Measurements from ENCODE around the gene PSPC1. TPM values are rescaled to one million over a fixed set of nuclear protein-coding genes. Genes with fewer than 3 reads are reported as not detected.
"Not testable (repeated sequence)": the region's sequence is repeated elsewhere in the genome, so short reads cannot be mapped to it uniquely, and the experiment has no call there.

The PSPC1 gene
- total RNA-seq, result 85.1 to 86.7 TPM (median 85.8 TPM) in 3 replicates

GRCh38 chr13:19782727-19783682 is at the start of gene PSPC1:
TSS of gene PSPC1 (minus strand) at chr13:19782945. CDS start at chr13:19782757, 188 bp downstream.
- H3K4me1 Mint-ChIP-seq; H3K9me3 Mint-ChIP-seq; H3K36me3 Mint-ChIP-seq; H3K27me3 Mint-ChIP-seq (ENCODE audit: low read depth): not testable (repeated sequence)
- H3K4me3 Mint-ChIP-seq, result peak within 1 kb of the TSS; percentile 98
- DNase-seq (ENCODE audit: low spot score in 2 of 2, unreplicated experiment in 2 of 2), result peak; percentile 91 to 95
- H3K27ac Mint-ChIP-seq, result peak within 1 kb of the TSS; percentile 99

GRCh38 chr13:19822673-19823072 is 39.9 kb upstream of the PSPC1 start:
- H3K4me3 Mint-ChIP-seq, result no peak overlapping the region
- TF ChIP-seq CTCF (IDR thresholded peaks at IDR 0.05; ENCODE audit: unreplicated experiment), result no peak
- H3K36me3 Mint-ChIP-seq, result peaks cover 42% of the 10 kb centered on the region
- DNase-seq (ENCODE audit: low spot score in 2 of 2, unreplicated experiment in 2 of 2), result no peak
- H3K9me3 Mint-ChIP-seq, result peaks cover 3% of the 10 kb centered on the region
- H3K27ac Mint-ChIP-seq, result no peak overlapping the region
- peaks cover 4% of the 10 kb centered on the region for H3K4me1 Mint-ChIP-seq
- no peaks in the 10 kb centered on the region for H3K27me3 Mint-ChIP-seq (ENCODE audit: low read depth)

GRCh38 chr13:19818223-19818842 is 35.6 kb upstream of the PSPC1 start:
- Mint-ChIP-seq H3K4me3 (no peak overlapping the region), H3K36me3 (peaks cover 21% of the 10 kb centered on the region), H3K9me3 (peaks cover 3% of the 10 kb centered on the region), H3K27me3 (ENCODE audit: low read depth) (no peaks in the 10 kb centered on the region), H3K27ac (no peak overlapping the region), H3K4me1 (peaks cover 4% of the 10 kb centered on the region)
- DNase-seq (ENCODE audit: low spot score in 2 of 2, unreplicated experiment in 2 of 2), result peak; percentile 47 to 83
- TF ChIP-seq CTCF (IDR thresholded peaks at IDR 0.05; ENCODE audit: unreplicated experiment), result peak; percentile 77

- no peak for TF ChIP-seq CTCF (IDR thresholded peaks at IDR 0.05; ENCODE audit: unreplicated experiment)
- H3K4me3 Mint-ChIP-seq, result no peak overlapping the region
- H3K9me3 Mint-ChIP-seq, result peaks cover 3% of the 10 kb centered on the region
- H3K27ac Mint-ChIP-seq, result no peak overlapping the region
- peaks cover 18% of the 10 kb centered on the region for H3K36me3 Mint-ChIP-seq
- H3K27me3 Mint-ChIP-seq (ENCODE audit: low read depth), result no peaks in the 10 kb centered on the region
- peaks cover 4% of the 10 kb centered on the region for H3K4me1 Mint-ChIP-seq
- no peak for DNase-seq (ENCODE audit: low spot score in 2 of 2, unreplicated experiment in 2 of 2)
Observed at GRCh38 chr13:19817510-19818158, 34.9 kb upstream of the PSPC1 start.

- no peak overlapping the region for H3K4me3 Mint-ChIP-seq
- no peak for TF ChIP-seq CTCF (IDR thresholded peaks at IDR 0.05; ENCODE audit: unreplicated experiment)
- H3K36me3 Mint-ChIP-seq, result peaks cover 21% of the 10 kb centered on the region
- H3K4me1 Mint-ChIP-seq, result peaks cover 4% of the 10 kb centered on the region
- no peaks in the 10 kb centered on the region for H3K27me3 Mint-ChIP-seq (ENCODE audit: low read depth)
- no peak for DNase-seq (ENCODE audit: low spot score in 2 of 2, unreplicated experiment in 2 of 2)
- H3K9me3 Mint-ChIP-seq, result peaks cover 3% of the 10 kb centered on the region
- H3K27ac Mint-ChIP-seq, result no peak overlapping the region
Observed at GRCh38 chr13:19817106-19817505, 34.4 kb upstream of the PSPC1 start.

GRCh38 chr13:19815842-19816241 is 33.1 kb upstream of the PSPC1 start:
- not testable (repeated sequence) for H3K27me3 Mint-ChIP-seq (ENCODE audit: low read depth); DNase-seq (ENCODE audit: low spot score in 2 of 2, unreplicated experiment in 2 of 2); H3K27ac Mint-ChIP-seq; H3K4me1 Mint-ChIP-seq; H3K9me3 Mint-ChIP-seq; H3K4me3 Mint-ChIP-seq
- peaks cover 23% of the 10 kb centered on the region for H3K36me3 Mint-ChIP-seq
